ENCODE data around the gene PRLR. TPM values are rescaled to one million over a fixed set of nuclear protein-coding genes. Genes with fewer than 3 reads are reported as not detected.

Gene PRLR
- total and polyA plus RNA-seq, 2 of the 13 experiments (the other 11 are each of a cell fraction or from before 2014, with no cell fraction given), result 12.2 to 13.3 TPM

DNA sequence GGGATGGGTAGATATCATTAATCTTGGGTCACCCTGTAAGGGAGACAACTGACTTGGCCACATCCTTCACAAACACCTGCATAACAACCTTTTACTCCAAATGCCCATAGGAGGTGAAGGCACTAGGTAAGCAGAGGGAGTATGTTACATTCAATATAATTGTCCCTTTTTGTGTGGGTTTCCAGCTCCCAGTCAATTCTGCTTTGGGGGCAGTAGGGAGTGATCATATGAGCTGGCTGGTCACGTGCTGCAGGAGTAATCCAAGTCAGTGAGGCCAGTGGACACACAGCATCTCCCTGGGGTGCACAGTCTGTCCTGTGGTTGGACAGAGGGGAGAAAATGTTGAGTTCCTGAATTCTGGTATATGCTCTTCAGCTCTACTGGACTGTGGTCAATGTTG, 181.4 kb downstream of the PRLR start:
- H3K36me3 ChIP-seq (replicated peaks in 1 of 2; ENCODE audit: control insufficient read depth in 1 of 2, insufficient read depth in 2 of 2, low read length in 2 of 2), result no peaks in the 10 kb centered on the region
- DNase-seq (ENCODE audit: low spot score) (no peak), FAIRE-seq (no peak), ATAC-seq (no peak)
- no peaks in the 10 kb centered on the region for H4K20me1 ChIP-seq (ENCODE audit: insufficient read depth, low read length)
- no peaks in the 10 kb centered on the region for H3K9me3 ChIP-seq (ENCODE audit: low read length)
- H2AFZ ChIP-seq (ENCODE audit: low read length), result no peak overlapping the region
- CTCF ChIA-PET (ENCODE audit: low intra/inter-chr PET ratio, low total read pairs), result no interaction called here
- H3K9ac ChIP-seq (ENCODE audit: insufficient read depth, low read depth, low read length), result no peak overlapping the region
- H3K4me1 ChIP-seq (ENCODE audit: insufficient read depth, low read length), result peaks cover 52% of the 10 kb centered on the region
- TF ChIP-seq ATAD3A (CRISPR knock-in tag; IDR thresholded peaks at IDR 0.05), result no peak
- no peak for TF ChIP-seq RFX5 (IDR thresholded peaks at IDR 0.05; ENCODE audit: low read depth, low read length)
- TF ChIP-seq SMC3 (IDR thresholded peaks at IDR 0.05; ENCODE audit: low read length), result no peak
- no peak for TF ChIP-seq ZNF234 (CRISPR knock-in tag; conservative IDR thresholded peaks at IDR 0.05)
- TF ChIP-seq ZNF143 (CRISPR knock-in tag; IDR thresholded peaks at IDR 0.05), result no peak
- TF ChIP-seq ZNF768 (CRISPR knock-in tag; IDR thresholded peaks at IDR 0.05), result no peak
- TF ChIP-seq IKZF4 (CRISPR knock-in tag; IDR thresholded peaks at IDR 0.05; ENCODE audit: borderline replicate concordance, low read depth, not compliant biosample characterization), result no peak
- H3K4me2 ChIP-seq (ENCODE audit: low read depth, low read length), result no peak overlapping the region
- no peaks in the 10 kb centered on the region for H3K79me2 ChIP-seq (ENCODE audit: insufficient read depth, low read length)
- POLR2A ChIA-PET, result interaction anchor here (0.8 kb wide), 1 partner anchor 187 kb away, joined by 4 read pairs; no protein-coding TSS in a partner anchor
- no TSS peak for BruUV-seq (replicated peaks)
- intact Hi-C loops (cut with micrococcal nuclease; ENCODE audit: unreplicated experiment) (no loop called here), in situ Hi-C loops (cut with HindIII; ENCODE audit: extremely low pct_ligation_motif_present, low pct_unique_long_range_greater_than_20kb) (no loop called here)
- H3K4me3 ChIP-seq (replicated peaks in 1 of 3; ENCODE audit: insufficient read depth in 1 of 3, low read depth in 2 of 3, low read length in 3 of 3), result no peak overlapping the region
- 100% methylated on average over 1 of the region's 1 CpG for WGBS (ENCODE audit: low lambda C conversion rate)
- H3K27me3 ChIP-seq (ENCODE audit: control insufficient read depth in 1 of 2, insufficient read depth in 2 of 2, low read length in 2 of 2), result no peaks in the 10 kb centered on the region
- H3K27ac ChIP-seq (ENCODE audit: extremely low read length, insufficient read depth, low read length), result no peak overlapping the region

DNA sequence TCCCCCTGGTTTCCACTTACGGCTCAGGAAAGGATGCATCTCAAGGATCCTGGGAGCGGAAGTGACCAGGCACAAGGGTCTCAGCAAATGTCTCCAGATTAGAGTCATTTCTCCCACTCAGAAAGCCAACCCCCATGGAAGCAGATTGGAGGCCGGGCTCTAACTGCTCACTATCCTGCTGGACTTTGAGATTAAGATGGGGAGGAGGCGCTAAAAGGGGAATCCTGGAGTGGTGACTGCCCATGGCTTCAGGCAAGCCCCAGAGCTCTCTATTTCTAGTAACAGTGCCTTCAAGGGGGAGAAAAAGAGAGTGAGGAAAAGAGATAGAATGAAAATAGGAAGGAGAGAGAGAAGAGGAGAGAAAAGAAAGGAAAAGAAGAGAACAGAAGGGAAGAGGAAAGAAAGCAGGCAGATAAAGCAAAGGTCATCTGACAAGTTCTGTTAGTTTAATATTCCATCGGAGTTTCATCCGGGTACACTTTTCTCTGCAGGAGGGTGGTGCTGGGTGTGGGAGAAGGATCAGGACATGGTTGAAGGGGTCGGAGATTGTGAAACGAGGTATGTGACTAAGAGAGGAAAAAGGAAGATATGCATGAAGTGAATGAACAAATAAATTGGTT, 182.4 kb downstream of the PRLR start, which contains the start of gene AGXT2:
TSS of gene AGXT2 (minus strand) at position 165 of the 620 bp plus-strand sequence. CDS start at position 108, 57 bp downstream.
- Histone ChIP-seq H4K20me1 (ENCODE audit: insufficient read depth, low read length) (no peaks in the 10 kb centered on the region), H3K4me2 (ENCODE audit: low read depth, low read length) (peak within 1 kb of the TSS; percentile 60), H3K27me3 (ENCODE audit: control insufficient read depth in 1 of 2, insufficient read depth in 2 of 2, low read length in 2 of 2) (no peaks in the 10 kb centered on the region), H3K9ac (ENCODE audit: insufficient read depth, low read depth, low read length) (no peak within 1 kb of the TSS), H3K4me3 (replicated peaks in 1 of 3; ENCODE audit: insufficient read depth in 1 of 3, low read depth in 2 of 3, low read length in 3 of 3) (0 out of 6 replicates have a peak within 1 kb of the TSS, but pooled peaks of 1 of the 3 experiments have one; percentile 5), H3K4me1 (ENCODE audit: insufficient read depth, low read length) (peaks cover 52% of the 10 kb centered on the region), H3K9me3 (ENCODE audit: low read length) (no peaks in the 10 kb centered on the region), H3K79me2 (ENCODE audit: insufficient read depth, low read length) (no peaks in the 10 kb centered on the region), H3K27ac (ENCODE audit: extremely low read length, insufficient read depth, low read length) (no peak within 1 kb of the TSS), H3K36me3 (replicated peaks in 1 of 2; ENCODE audit: control insufficient read depth in 1 of 2, insufficient read depth in 2 of 2, low read length in 2 of 2) (no peaks in the 10 kb centered on the region), H2AFZ (ENCODE audit: low read length) (no peak within 1 kb of the TSS)
- ChIA-PET POLR2A (no interaction called here), CTCF (ENCODE audit: low intra/inter-chr PET ratio, low total read pairs) (no interaction called here)
- 19% methylated on average over 8 of the region's 8 CpGs for WGBS (ENCODE audit: low lambda C conversion rate)
- no TSS peak for BruUV-seq (replicated peaks)
- TF ChIP-seq HNF4A (CRISPR knock-in tag; IDR thresholded peaks at IDR 0.05) (peak; percentile 67), ADNP (CRISPR knock-in tag; IDR thresholded peaks at IDR 0.05) (no peak), SKI (IDR thresholded peaks at IDR 0.05; ENCODE audit: partially characterized antibody) (no peak), HMG20A (CRISPR knock-in tag; IDR thresholded peaks at IDR 0.05; ENCODE audit: borderline replicate concordance) (0 out of 2 replicates have a peak, but pooled peaks have one; percentile 17), ZNF10 (CRISPR knock-in tag; IDR thresholded peaks at IDR 0.05; ENCODE audit: borderline replicate concordance, low read depth) (no peak), XRCC5 (optimal IDR thresholded peaks at IDR 0.05; ENCODE audit: low read length) (peak; percentile 22)
- TF ChIP-seq, protein P1, sequence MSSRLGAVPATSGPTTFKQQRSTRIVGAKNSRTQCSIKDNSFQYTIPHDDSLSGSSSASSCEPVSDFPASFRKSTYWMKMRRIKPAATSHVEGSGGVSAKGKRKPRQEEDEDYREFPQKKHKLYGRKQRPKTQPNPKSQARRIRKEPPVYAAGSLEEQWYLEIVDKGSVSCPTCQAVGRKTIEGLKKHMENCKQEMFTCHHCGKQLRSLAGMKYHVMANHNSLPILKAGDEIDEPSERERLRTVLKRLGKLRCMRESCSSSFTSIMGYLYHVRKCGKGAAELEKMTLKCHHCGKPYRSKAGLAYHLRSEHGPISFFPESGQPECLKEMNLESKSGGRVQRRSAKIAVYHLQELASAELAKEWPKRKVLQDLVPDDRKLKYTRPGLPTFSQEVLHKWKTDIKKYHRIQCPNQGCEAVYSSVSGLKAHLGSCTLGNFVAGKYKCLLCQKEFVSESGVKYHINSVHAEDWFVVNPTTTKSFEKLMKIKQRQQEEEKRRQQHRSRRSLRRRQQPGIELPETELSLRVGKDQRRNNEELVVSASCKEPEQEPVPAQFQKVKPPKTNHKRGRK (CRISPR knock-in tag; IDR thresholded peaks at IDR 0.05), result peak; percentile 82; the same call in 1 of the 2 replicates
- ATAC-seq (peak; percentile 79), DNase-seq (ENCODE audit: low spot score) (no peak), FAIRE-seq (peak; percentile 30)
- in situ Hi-C loops (cut with HindIII; ENCODE audit: extremely low pct_ligation_motif_present, low pct_unique_long_range_greater_than_20kb), result no loop called here
- intact Hi-C loops (cut with micrococcal nuclease; ENCODE audit: unreplicated experiment), result no loop called here
